Globus pallidus (tissue), 1 donor: ENCODE measurements around the gene BNIP1.

ENCODE experiments used
- DNase-seq: peaks from one replicate; pipeline ENCODE4 v3.0.0-alpha.2; 2015; ENCODE audit warnings: low spot score

BNIP1 gene

GRCh38 chr5:173213236-173213933 is 69.1 kb downstream of the BNIP1 start:
- no peak for DNase-seq
